Measurements from ENCODE around the gene ISG15. TPM values are rescaled to one million over a fixed set of nuclear protein-coding genes. Genes with fewer than 3 reads are reported as not detected.

ISG15 gene
- total and polyA plus RNA-seq, 9 of the 15 experiments (the other 6 are each of a cell fraction or from before 2014, with no cell fraction given): 0.40 to 58.3 (median 12.2) TPM

GRCh38 chr1:1058921-1059493 is 45.7 kb downstream of the ISG15 start:
- ATAC-seq (peak; percentile 74), DNase-seq (ENCODE audit: extremely low read depth in 1 of 4, low spot score in 3 of 4) (peak; percentile 74 to 94 (median 92)), FAIRE-seq (peak; percentile 60)
- no peaks in the 10 kb centered on the region for H3K9me1 ChIP-seq (ENCODE audit: control insufficient read depth, insufficient read depth, low read length)
- CTCF ChIA-PET (ENCODE audit: low intra/inter-chr PET ratio): interaction anchor here (0.8 kb wide), 1 partner anchor 189 kb away, joined by 3 read pairs; no protein-coding TSS in a partner anchor
- no peaks in the 10 kb centered on the region for H3K79me2 ChIP-seq (ENCODE audit: control insufficient read depth, insufficient read depth, low read length)
- POLR2A ChIA-PET: interaction anchor here (0.5 to 1.5 kb wide), 5 partner anchors 8 to 19 kb away, joined by 3 to 4 read pairs (median 3); no protein-coding TSS in a partner anchor
- 2% methylated on average over 26 of the region's 48 CpGs for WGBS (ENCODE audit: insufficient coverage, low coverage, missing lambda C conversion rate)
- peak overlapping the region; percentile 74 to 92; a peak in 3 of 4 replicates for H3K9ac ChIP-seq (ENCODE audit: insufficient read depth in 1 of 2, low read depth in 2 of 2, low read length in 2 of 2)
- H3K4me2 ChIP-seq (ENCODE audit: insufficient read depth, low read length): peak overlapping the region; percentile 90
- H3K27me3 ChIP-seq (ENCODE audit: control insufficient read depth in 2 of 2, insufficient read depth in 2 of 2, low read length in 2 of 2): no peaks in the 10 kb centered on the region
- in situ Hi-C loops (cut with MboI) (no loop called here), intact Hi-C loops (cut with micrococcal nuclease) (no loop called here)
- peak overlapping the region; percentile 86 for H2AFZ ChIP-seq (ENCODE audit: low read depth, low read length)
- no TSS peak for BruUV-seq (replicated peaks)
- H3K9me3 ChIP-seq (replicated peaks; ENCODE audit: control insufficient read depth, insufficient read depth, low read depth, low read length): no peaks in the 10 kb centered on the region
- peaks cover 16% of the 10 kb centered on the region; the same call in 1 of the 3 replicates for H3K36me3 ChIP-seq (ENCODE audit: control insufficient read depth, insufficient read depth, low read length)
- H3K4me3 ChIP-seq: peak overlapping the region; percentile 69
- H4K20me1 ChIP-seq (replicated peaks; ENCODE audit: control insufficient read depth, insufficient read depth, low read length): no peaks in the 10 kb centered on the region
- peak overlapping the region; percentile 67 for H3K27ac ChIP-seq (ENCODE audit: extremely low read depth, low read depth, low read length)
- peaks cover 44 to 84% of the 10 kb centered on the region in 2 experiments for H3K4me1 ChIP-seq (replicated peaks in 1 of 2; ENCODE audit: control insufficient read depth in 2 of 2, insufficient read depth in 2 of 2, low read length in 2 of 2)
- TF ChIP-seq ZFP91 (CRISPR knock-in tag; IDR thresholded peaks at IDR 0.05) (no peak), KAT7 (CRISPR knock-in tag; IDR thresholded peaks at IDR 0.05; ENCODE audit: borderline replicate concordance) (no peak), E2F4 (CRISPR knock-in tag; IDR thresholded peaks at IDR 0.05; ENCODE audit: low read depth) (no peak; the same call in 1 of the 2 replicates), BRD4 (IDR thresholded peaks at IDR 0.05) (no peak), CREB1 (IDR thresholded peaks at IDR 0.05) (no peak), CREB1 (CRISPR knock-in tag; IDR thresholded peaks at IDR 0.05) (no peak), ZNF184 (CRISPR knock-in tag; IDR thresholded peaks at IDR 0.05) (no peak), E2F3 (CRISPR knock-in tag; IDR thresholded peaks at IDR 0.05) (no peak), TBP (optimal IDR thresholded peaks at IDR 0.05; ENCODE audit: low read depth, low read length) (no peak)
- TF ChIP-seq, protein P1, sequence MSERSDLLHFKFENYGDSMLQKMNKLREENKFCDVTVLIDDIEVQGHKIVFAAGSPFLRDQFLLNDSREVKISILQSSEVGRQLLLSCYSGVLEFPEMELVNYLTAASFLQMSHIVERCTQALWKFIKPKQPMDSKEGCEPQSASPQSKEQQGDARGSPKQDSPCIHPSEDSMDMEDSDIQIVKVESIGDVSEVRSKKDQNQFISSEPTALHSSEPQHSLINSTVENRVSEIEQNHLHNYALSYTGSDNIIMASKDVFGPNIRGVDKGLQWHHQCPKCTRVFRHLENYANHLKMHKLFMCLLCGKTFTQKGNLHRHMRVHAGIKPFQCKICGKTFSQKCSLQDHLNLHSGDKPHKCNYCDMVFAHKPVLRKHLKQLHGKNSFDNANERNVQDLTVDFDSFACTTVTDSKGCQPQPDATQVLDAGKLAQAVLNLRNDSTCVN (CRISPR knock-in tag; IDR thresholded peaks at IDR 0.05): no peak
- TF ChIP-seq, protein P2, sequence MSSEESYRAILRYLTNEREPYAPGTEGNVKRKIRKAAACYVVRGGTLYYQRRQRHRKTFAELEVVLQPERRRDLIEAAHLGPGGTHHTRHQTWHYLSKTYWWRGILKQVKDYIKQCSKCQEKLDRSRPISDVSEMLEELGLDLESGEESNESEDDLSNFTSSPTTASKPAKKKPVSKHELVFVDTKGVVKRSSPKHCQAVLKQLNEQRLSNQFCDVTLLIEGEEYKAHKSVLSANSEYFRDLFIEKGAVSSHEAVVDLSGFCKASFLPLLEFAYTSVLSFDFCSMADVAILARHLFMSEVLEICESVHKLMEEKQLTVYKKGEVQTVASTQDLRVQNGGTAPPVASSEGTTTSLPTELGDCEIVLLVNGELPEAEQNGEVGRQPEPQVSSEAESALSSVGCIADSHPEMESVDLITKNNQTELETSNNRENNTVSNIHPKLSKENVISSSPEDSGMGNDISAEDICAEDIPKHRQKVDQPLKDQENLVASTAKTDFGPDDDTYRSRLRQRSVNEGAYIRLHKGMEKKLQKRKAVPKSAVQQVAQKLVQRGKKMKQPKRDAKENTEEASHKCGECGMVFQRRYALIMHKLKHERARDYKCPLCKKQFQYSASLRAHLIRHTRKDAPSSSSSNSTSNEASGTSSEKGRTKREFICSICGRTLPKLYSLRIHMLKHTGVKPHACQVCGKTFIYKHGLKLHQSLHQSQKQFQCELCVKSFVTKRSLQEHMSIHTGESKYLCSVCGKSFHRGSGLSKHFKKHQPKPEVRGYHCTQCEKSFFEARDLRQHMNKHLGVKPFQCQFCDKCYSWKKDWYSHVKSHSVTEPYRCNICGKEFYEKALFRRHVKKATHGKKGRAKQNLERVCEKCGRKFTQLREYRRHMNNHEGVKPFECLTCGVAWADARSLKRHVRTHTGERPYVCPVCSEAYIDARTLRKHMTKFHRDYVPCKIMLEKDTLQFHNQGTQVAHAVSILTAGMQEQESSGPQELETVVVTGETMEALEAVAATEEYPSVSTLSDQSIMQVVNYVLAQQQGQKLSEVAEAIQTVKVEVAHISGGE (CRISPR knock-in tag; IDR thresholded peaks at IDR 0.05): no peak; a peak in 1 of 6 replicates
- TF ChIP-seq, protein P3, sequence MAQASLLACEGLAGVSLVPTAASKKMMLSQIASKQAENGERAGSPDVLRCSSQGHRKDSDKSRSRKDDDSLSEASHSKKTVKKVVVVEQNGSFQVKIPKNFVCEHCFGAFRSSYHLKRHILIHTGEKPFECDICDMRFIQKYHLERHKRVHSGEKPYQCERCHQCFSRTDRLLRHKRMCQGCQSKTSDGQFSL (CRISPR knock-in tag; IDR thresholded peaks at IDR 0.05): no peak
- TF ChIP-seq, protein P3 (tag; IDR thresholded peaks at IDR 0.05): no peak
